NCI-H1436 treated with DMSO at 0.1 percent for 48 hours (cell line): ENCODE measurements around the gene TUBB.
"Not testable (repeated sequence)": the region's sequence is repeated elsewhere in the genome, so short reads cannot be mapped to it uniquely, and the experiment has no call there.

ENCODE experiments used
- DNase-seq: peaks from one replicate; lab custom pipeline; 2025; lab: John Stamatoyannopoulos, UW

Gene TUBB

DNA sequence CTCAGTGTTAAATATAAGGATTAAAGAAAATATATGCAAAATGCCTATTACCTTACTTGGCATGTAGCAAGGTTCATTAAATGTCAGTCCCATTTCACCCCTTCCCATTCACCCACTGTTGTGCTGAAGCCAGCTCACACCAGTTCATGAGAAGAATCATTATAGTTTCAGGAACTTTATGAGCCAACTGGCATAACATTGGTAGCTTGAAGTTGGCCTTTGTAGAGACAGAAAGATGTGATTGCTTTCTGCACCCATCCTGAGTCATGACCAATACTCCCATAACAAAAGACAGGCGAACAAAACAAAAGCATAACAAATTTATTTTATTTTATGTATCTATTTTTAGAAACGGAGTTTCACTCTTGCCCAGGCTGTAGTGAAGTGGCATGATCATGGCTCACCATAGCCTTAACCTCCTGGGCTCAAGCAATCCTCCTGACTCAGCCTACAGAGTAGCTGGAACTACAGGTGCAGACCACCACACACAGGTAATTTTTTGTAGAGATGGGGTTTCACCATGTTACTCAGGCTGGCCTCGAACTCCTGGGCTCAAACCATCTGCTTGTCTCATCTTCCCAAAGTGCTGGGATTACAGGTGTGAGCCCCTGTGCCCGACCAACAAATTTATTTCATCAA, 41.8 kb downstream of the TUBB start:
- DNase-seq, result no peak

DNA sequence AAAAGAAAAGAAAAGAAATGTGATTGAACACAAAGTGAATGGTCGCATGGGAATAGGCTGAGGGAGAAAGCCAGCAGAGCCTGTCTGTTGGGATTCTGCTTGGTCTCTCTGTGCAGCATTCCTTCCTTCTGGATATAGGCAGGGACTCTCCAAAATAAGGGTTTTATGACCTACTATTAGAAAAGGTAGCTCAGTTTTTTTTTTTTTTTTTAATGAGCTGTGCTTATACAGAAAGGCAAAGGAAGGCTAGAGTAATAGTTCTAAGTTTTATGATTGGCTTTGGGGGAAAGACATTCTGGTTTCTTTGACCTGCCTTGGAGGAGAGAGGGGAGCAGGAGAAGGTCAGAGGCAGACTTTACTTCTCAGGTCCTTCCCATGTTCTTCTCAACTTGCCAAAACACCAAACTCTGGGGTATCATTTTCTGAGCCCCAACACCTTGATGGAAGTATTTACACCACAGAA, 43.0 kb downstream of the TUBB start:
- no peak for DNase-seq

DNA sequence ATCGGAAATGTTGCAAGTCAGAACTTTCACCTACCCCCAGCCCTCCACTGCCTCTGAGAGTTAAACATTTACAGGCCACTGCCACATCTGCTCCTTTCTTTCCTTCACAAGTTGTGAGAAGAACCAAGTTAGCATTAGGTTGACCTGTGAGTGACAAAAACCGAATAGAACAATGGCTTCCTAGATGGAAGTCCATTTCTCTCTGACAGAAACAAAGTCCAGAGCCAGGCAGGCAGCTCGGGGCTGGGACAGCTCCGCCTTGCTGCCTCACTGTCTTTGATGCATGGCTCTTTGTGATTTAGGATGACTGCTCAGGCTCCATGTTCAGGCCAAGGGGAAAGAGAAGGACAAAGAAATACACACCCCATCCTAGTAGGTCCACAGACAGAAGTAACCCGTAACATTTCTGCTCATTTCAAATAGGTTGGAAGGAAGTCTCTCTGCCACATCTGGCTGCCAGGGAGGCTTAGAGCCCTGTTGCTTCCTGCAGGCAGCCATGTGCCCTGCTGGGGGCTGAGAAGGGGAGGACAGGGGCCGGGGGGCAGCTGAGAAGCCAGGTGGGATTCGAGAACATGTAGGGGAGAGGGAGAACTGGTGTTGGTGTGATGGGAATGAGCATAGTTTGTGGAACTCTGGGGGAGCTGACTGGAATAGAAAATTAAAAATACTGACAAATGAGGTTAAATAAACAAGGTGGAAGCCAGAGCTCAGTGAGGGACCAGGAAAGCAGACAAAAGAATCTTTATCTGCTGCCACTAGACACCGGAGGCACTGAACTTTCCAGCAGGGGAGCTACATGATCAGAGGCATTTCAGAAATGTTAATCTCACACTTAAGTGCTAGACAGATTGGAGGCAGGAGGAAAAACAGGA, 43.7 kb downstream of the TUBB start:
- DNase-seq, result no peak

DNA sequence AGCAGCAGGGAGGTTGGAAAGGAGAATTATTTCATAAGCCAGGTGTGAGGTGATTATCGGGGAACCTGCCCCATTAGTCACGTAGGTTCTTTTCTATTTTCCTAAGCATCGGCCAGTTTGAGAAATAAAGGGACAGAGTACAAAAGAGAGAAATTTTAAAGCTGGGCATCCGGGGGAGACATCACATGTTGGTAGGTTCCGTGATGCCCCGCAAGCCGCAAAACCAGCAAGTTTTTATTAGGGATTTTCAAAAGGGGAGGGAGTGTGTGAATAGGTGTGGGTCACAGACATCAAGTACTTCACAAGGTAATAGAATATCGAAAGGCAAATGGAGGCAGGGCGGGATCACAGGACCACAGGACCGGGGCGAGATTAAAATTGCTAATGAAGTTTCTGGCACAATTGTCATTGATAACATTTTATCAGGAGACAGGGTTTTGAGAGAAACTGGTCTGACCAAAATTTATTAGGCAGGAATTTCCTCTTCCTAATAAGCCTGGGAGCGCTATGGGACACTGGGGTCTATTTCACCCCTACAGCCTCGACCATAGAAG, 44.4 kb downstream of the TUBB start:
- not testable (repeated sequence) for DNase-seq

DNA sequence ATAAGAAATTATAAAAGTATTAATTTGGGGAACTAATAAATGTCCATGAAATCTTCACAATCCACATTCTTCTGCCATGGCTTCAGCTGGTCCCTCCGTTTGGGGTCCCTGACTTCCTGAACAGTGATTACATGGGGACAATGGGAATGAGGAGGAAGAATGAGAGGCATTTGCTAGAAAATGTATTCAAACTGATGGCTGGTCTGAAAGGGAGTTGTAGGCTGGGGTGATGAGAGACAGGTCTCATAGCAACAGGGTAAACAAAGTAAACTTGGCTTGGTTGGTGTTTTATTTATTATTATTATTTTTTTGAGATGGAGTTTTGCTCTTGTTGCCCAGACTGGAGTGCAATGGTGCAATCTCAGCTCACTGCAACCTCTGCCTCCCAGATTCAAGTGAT, 45.3 kb downstream of the TUBB start:
- DNase-seq, result not testable (repeated sequence)

DNA sequence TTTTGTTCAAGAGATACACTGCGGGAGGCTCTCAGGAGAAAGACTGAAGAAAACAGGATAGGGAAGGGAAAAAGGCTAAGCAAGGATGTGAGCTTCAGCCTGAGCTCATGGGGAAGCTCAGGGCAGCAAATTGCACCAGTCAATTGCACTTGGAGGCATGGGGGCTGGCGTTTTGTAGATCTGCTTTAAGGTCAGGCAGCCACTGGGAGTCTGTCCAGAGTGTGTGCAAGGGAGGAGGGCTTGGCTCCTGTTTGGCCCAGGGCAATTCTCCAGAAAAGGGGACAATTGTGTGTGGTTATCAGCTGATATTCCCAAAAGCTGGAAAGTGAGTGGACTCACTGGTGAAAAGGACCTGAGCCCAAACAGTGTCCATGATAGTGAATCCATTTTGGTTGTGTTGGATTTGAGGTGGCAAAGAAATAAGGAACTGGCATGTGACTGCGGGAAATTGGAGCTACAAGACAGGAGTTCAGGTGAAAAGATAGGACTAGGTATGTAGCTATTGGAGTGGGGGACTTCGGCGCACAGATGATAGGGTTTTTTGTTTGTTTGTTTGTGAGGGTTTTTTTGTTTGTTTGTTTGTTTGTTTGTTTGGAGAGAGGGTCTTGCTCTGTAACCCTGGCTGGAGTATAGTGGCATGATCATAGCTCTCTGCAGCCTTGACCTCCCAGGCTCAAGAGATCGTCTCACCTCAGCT, 46.5 kb downstream of the TUBB start:
- no peak for DNase-seq

DNA sequence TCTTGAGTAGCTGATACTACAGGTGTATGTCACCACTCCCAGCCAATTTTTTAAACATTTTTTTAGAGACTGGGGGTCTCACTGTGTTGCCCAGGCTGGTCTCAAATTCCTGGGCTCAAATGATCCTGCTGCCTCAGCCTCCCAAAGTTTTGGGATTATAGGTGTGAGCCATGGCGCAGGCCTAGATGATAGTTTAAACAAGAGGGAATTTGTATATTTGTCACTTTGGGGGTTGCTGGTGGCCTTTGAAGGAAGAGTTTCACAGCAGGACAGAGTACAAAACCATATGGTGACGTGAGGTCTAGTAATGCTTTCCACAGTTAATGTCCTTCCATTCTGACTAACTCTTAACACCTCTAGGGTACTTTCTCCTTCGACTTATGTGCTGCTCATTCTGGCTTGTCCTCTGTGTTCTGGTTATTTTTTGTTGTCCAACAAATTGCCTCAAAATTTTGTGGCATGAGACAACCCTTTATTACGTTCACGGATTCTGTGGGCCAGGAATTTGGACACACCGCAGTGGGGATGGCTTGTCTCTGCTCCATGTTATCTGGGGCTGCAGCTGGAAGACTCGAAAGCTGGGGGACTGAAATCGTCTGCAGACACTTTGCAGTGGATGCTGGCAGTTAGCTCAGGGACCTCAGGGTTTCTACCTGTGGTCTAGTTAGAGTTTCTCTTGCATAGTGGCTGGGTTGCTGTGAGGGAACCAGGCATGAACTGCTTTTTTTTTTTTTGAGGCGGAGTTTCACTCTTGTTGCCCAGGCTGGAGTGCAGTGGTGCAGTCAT, 47.2 kb downstream of the TUBB start:
- no peak for DNase-seq

DNA sequence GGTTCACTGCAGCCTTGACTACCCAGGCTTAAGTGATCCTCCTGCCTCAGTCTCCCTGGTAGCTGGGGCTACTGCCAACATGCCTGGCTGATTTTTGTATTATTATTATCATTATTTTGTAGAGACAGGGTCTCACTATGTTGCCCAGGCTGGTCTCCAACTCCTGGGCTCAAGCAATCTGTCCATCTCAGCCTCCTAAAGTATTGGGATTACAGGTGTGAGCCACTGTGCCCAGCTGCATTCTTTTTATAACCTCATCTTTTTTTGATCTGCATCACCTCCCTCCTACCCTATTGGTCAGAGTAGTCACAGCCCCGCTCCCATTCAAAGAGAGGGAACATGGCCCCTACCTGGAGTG, 47.8 kb downstream of the TUBB start:
- DNase-seq, result no peak

DNA sequence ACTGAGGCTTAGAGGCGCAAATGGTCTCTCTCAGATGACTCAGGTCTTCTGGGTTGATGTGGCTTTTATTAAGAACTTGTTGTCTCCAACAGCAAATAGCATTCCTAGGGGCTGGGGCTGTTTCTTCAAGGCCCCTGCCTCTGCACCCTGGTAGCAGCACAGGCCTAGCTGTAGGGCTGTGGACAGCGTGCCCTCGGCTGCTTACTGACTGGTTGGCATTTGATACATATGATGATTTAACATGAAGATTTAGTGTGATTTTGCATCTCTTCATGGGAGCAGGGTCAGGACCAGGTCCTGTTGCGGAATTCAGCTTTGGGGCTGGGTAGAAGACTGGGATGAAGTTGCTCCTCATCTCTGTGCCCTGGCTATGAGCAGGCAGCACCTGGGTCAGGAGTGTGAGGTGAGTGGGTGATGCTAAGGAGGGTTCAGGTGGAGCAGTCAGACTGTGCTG, 48.5 kb downstream of the TUBB start:
- no peak for DNase-seq

DNA sequence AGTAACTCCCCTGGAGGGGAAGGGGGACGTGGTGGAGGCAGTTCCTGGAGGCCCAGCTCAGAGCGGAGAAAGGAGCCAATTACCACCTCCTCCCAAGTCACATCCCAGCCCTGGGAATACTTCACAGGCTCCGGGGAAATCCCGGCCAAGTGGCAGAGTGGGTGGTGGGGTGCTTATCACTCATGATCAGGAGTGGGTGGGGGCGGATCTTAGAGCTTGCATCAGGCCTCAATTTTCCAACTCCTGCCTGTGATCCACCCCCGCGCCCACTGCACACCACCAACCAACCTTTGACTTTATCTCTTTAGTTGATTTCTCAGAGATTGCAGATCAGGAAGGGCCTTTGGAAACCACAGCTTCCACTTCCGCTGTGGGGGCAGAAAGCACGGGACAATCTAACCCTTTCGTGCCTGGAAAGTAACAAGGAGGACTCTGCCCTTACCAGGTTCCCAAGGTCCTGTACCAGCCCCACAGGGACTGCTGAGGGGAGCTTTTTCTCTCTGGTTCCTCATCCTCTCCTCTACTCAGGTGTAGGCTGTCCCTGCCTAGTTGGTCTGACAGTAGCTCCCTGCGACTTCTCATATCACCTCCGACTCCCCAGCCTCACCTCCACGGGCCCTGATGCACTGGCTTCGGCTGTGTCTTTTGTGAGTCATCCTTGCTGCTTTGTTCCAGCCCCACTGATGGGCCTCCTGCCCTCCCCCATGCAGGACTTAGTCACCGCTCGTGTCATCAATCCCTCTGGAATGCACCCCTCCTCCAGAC, 49.1 kb downstream of the TUBB start:
- no peak for DNase-seq

DNA sequence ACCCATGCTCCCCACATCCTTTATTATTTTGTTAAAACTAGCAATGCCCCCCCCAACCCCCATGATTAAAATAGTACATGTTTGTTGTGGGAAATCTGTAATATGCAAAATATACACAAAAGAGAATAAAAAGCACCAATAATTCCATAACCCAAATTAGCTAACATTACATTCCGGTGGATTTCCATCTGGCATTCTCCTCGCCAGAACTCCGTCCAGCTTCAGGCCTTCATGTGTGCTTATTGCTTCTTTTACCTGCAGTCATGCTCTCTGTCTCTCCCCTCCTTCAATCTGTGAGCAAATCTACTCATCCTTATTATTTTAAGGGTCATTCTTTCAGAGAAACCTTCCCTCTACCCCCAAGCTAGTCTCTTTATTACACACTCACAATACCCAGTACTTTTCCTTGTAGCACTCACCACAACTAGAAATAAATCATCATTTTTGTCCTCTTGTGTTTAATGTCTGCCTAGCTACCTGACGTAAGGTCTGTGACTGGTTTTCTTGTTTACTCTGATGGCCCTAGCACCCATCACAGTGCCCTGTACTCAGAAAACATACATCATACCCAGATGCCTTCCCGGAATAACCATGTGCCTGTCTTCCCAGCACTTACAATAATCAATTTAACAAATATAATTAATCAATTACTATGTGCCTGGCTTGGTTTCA, 49.8 kb downstream of the TUBB start:
- no peak for DNase-seq

DNA sequence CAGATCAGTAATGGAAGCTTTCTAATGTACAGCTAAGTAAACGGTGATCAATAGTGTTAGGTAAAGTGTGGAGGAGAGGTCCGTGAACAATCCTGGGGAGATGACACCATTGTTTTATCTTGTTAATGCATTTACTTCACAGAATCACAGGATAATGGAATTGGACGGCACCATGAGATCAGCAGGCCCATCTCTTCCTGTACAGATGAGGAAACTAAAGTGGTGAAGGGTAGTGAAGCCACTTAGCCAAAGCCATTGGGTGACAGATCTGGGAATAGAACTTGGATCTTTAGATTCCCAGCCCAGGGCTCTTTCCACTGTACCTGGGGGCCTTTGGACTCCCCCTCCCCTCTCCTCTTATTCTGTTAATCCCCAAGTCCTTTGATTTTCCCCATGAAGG, 50.4 kb downstream of the TUBB start:
- no peak for DNase-seq

DNA sequence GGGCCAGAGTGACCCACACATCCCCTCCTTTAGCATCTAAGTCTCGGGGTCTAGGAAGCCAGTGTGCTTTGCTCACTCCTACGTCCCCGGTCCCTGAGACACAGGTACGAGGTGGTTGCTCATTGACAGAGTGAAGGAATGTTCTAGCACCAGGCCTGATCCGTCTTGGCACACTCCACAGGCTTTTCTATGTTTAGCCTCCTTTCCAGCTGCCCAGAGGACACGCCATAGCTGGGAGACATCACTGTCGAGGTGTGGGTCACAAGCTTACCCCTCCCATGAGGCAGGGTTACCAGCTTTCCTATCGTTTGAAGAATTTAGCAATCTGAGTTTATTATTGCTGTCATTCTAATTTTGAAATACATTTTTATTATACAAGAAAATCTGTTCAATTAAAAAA, 54.5 kb downstream of the TUBB start:
- DNase-seq, result no peak
